Ishikawa (cell line): ENCODE measurements around the gene GRIN1.

Experiments used
- CEBPB ChIP-seq: IDR thresholded peaks from 2 replicates; pipeline ENCODE4 v1.6.1; 2012
- EGR1 ChIP-seq: IDR thresholded peaks from 2 replicates; pipeline ENCODE4 v1.6.1; 2012
- EP300 ChIP-seq: IDR thresholded peaks from 2 replicates; pipeline ENCODE4 v1.6.1; 2012; ENCODE audit warnings: borderline replicate concordance
- REST ChIP-seq: IDR thresholded peaks from 2 replicates; pipeline ENCODE4 v1.6.1; 2012; ENCODE audit warnings: low read depth, mild to moderate bottlenecking
- TEAD4 ChIP-seq: IDR thresholded peaks from 2 replicates; pipeline ENCODE4 v1.6.1; 2012

- TF ChIP-seq EGR1, result no peak
- no peak for TF ChIP-seq REST
- TF ChIP-seq EP300, result no peak
- no peak for TF ChIP-seq CEBPB
- TF ChIP-seq TEAD4, result no peak
These were observed 10.0 kb upstream of the GRIN1 start for GRCh38 chr9:137128862-137129455.
